GM18519 (cell line): ENCODE measurements around the gene KATNAL1.
A peak's percentile ranks its signal among the peaks of the same experiment; 100 is the strongest.

ENCODE experiments used
- ATAC-seq: cut with Tn5 transposase; IDR thresholded peaks from one replicate; pipeline ENCODE4 v1.9.1; 2021; ENCODE audit warnings: mild to moderate bottlenecking, moderate library complexity; ENCODE audit not compliant: unreplicated experiment, low FRiP score

Gene KATNAL1

DNA sequence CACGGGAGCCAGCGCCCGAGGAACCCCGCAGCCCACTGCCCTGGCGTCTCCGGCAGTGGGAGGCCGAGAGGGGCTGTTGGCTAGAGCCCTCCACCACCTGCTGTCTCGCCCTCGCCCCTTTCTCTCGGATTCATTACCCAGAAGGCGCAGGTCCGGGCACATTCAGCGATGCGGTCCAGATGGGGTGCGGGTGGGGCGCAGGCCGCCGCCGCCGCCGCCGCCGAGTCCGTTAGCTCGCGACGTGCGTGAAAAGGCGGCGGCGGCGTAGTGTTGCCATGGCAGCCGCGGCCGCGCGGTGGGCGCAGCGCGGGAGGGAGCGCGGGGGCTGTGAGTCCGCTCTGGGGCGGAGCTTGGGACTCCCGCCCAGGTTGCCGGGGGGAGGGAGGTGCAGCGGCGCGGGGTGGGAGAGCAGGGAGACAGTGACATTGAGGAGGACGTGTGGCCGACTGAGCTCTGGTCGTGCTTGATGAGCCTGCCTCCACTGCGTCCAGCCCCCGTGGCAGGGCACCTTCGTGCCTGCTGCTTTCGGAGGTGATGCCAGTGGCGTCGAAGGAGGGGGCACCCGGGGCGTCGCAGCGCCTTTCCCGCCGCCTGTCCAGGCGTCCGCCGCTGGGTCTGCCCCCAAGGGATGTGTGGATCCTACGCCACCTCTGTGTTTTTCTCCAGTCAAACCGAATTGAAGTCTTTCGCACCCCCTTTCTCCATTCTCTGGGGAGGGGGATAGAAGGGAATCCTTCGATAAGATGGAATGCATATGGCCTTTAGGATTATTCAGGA lies at the start of gene KATNAL1:
Gene KATNAL1 (minus strand): TSS at position 358 of the 777 bp plus-strand sequence. CDS start 23,774 bp downstream, outside the sequence.
- peak; percentile 41 for ATAC-seq

DNA sequence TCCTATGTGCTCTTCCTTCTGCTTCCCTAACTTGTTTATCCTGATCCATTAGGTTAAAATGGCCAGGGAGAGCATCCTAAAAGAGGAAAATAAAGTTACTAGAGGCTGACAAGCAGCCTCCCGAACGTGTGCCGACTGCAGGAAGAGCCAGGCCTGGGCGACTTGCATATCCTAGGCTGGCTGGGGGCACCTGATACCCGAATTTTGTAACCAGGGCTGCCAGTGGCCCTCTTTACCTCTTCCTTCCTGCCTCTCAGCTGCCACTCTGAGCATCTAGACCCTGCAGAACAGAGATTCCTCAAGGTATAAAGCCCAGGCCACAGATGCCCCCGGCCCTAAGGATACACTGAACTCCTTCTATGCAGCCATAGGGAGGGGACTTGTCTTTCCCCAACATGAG lies 48.5 kb upstream of the KATNAL1 start:
- ATAC-seq: no peak

DNA sequence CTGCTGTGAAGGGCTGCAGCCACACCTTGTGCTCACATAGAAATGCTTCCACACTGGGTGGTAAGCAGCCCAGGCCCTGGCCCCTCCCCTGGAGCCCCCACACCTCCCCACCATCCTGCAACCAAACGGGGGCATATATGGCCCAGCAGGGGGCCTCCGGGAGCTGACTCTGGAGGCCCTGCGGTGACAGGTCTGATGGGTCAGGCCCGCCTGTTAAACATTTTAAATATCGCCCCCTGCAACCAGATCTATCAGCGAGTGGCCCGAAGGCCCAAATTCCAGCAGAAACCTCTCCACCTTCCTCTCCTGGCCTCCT lies 48.0 kb upstream of the KATNAL1 start:
- no peak for ATAC-seq

DNA sequence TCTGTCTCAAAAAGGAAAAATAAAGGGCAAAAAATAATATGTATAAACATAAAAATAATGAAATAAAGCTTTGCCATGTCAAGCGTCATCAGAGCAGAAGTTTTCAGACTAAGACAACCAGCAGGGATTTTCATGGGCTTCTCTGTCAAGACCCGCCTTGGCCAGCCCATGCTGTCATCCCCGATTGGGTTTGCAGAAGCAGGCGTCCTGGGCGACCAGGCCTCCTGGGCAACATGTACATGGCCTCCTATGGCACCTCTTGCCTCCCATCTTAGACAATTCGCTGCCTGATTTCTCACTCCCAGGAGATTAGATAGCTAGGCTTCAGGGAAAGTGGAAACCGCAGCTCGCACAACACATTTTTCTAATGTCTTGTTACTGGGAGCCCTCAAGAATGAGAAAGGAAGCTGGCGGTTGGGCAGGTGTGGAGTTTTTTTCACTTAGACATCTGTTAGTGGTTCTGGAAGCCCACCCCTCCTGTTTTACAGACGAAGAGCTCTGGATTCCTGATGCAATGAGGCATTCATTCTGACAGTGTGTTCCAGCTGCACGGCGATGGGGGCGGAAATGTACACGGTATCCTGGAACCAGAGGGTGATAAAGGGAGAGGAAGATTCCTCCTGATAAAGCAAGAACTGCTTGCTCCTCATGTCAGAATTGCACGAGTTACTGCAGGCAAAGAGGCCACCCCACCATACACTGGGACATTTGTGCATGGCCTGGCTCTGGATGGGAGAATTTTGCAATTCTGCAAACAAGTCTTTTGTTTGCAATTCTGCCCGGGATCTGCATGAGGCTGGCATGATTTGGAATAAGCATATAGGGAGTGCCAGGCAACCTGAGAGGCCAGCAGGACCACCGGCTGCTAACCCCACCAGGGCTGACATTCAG lies 47.4 kb upstream of the KATNAL1 start:
- no peak for ATAC-seq

DNA sequence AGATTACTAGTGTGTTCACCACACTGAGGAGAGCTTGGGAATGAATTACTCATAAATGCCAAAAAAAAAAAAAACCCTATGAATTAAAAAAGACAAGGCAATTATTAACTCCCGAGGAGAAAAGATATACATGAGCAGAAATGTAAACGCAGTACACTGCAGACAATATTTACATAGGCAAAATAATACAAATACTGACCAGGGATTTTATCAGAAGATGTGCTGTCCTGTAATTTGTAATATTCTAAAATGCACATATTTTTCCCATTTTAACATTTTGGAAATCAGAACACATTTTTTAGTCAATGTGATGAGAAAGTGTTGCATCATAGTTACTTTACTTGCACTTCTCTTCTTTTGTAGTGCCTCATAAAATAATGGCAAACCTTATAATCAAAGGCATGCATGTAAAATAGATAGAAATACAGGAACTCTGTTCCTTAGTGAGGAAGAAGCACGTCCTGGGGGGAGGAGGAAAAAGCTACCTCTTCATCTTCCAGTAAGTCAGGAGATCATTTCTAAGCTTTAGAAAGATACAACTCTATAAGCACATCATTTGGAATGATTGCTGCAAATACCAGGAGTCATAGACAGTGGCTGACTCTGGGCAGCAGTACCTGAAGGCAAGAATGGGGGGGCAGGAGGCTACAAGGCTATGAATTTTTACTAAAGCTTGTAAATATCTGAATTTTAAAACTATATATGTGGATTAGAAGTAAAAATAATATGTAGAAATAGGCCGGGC lies 46.3 kb upstream of the KATNAL1 start:
- ATAC-seq: no peak

DNA sequence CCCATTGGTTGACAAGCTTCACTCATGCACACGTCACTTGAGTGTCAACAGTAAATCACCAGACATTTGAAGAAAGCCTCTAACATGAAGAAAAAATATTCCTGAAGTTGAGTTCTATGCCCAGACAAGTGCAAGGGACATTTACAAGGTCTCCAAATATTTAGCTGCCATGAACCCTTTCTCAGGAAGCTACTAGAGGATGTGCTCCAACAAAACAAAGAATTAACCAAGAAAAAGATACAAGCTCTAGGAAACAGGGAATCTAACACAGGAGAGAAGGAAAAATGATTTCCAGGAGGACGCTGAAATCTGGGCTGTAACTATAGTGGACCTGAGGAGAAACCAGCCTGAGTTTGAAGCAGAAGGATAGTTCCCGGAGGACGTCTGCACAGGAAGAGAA lies 45.7 kb upstream of the KATNAL1 start:
- no peak for ATAC-seq

DNA sequence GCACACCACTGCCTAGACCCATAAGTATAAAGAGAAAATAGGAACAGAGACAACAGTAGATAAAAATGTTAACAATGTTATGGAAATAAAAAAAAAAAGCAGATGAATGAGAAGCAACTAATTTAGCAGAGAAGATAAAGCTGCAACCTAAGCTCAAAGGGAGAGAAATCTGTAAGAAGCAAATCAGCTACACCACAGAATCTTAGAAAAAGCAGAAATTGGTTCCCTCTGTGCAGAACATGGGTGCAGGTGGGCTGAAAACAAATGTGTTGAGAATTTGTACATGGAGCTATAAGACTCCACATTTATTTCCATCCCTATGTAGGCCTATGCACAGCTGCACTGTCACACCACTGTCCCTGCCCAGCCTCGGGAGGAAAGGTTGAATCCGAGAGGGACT lies 44.8 kb upstream of the KATNAL1 start:
- ATAC-seq: no peak

DNA sequence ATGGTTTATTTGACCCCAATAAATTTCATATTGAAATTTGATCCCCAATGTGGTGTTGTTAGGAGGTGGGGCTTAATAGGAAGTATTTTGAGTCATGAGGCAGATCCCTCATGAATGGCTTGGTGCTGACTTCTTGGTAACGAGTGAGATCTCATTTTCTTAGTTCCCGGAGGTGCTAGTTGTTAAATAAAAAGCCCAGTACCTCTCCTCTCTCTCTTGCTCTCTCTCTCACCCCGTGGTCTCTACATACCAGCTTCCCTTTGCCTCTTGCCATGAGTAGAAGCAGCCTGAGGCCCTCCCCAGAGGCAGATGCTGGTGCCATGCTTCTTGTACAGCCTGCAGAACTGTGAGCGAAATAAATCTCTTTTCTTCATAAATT lies 39.4 kb upstream of the KATNAL1 start:
- no peak for ATAC-seq

DNA sequence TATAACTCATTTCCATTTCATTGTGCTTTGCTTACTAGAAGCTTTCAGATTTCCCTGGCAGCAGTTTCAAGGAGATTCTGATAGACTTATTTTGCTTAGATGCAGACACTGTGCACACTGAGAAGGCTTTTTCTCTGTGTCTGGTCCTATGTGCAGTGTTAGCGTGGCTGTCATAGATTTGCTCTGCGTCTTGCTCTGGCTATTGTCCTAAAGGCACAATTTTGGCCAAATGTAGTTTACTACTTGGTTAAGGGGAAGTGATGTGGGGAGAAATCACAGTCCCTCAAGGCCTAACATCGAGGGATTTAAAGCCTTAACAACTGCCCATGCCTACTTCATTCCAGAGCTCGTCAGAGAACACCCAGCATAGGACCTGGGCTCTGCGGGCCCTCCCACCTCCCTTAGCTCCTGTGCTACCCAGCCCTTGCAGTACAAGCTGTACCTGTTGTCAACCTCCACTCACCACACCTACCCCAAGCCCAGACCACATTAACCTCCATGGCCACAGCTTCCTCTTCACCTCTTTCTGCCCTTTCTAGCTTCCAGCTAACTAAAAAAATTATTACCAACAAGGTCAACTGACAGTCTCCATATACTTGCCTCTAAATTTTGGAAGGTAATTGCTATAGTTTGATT lies 38.9 kb upstream of the KATNAL1 start:
- ATAC-seq: no peak

DNA sequence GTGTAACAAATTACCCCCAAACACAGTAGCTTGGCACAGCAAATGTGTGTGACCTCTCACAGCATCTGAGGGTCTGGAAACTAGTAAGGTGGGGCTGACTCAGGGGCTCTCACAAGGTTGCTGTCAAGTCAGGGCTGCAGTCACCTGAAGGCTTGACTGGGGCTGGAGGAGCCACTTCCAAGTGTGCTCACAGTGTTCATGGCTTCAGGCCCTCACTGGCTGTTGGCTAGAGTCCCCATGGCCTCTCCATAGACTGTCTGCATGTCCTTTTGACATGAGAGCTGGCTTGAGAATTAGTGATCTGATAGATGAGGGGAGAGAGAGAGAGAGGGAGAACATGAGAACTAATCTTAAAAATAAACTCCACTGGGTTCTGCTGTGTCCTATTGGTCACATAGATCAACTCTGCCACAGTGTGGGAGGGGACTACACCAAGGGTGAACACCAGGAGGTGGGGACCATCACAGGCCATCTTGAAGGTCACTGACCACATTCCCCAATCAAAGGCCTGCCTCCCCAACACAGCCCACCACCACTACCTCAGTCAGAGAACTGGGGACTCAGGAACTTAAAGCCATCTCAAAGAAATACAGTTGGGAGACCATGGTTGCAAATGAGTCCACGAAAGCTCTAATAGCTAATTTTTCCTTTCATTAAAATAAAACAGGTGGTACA lies 38.2 kb upstream of the KATNAL1 start:
- ATAC-seq: no peak

DNA sequence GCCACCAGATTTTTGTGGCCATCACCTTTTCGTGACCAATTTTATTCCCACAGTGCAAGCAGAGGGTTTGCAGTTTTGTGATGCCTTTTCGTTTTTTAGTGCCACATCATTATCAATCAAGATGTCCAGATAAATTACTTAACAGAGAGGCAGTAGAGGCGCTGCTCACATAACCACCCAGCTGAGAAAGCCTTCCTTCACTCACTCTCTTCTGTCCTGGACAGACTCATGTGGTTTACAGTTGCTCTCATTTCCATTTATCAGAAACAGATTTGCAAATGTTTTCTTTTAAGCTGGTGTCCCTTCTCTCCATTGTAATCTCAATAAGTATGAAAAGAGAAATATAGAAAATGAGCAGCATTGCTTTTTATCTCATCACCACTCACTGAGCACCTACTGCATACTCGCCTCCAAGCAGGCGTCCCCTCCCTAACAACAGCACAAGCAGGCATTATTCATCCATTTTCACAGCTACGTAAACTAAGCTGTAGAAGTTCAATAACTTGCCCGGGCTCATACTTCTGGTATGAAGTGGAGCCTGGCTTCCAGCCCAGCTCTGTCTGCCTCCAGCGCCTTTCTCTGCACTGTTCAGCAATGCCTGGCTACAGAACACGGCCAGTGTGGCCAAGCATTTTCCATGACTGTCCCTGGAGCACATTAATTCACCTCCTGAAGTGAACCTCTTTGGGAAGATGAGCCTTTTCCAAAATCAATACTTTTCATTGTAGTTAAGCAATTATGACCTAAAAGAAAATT lies 34.6 kb upstream of the KATNAL1 start:
- no peak for ATAC-seq

DNA sequence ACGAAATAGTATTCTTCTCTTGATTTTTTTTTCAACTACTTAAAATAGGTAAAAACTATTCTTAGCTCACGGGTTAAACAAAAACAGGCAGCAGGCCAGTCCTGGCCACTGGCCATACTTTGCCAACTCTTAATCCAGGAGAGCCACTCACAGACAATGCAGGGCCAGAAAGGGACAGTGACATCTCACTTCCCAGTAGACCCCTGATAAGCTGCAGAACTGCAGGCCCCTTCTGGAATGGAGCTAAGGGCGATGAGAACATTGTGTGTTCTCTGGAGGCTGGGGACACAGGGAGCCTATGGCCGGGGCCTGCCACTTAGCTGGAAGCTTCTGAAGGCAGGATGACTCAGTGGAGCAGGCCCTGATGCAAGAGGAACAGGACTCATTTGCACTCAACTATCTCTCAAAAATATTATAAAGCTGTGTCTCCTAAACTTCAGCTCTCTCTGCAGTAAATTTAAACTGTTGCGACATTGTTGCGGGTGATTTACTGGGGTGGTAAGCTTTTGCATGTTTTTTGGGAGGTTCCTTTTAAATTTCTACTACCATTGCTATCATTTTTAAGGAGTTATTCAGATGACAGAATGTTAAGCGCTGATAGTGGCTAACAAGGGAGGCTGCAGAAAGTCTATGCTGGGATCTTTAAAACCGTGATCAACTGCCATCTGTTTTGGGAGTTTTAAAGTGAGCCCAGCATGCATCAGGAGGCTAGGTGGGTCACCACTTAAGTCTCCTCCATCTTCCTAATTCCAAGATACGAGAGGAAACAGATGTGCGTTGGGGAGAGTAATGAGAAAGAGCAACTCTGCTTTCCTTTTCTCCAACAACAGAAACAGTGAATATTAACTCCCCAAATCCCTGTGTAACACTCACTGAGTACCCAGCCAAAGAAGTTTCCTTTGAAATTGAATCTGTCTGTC lies 33.2 kb upstream of the KATNAL1 start:
- ATAC-seq: no peak

DNA sequence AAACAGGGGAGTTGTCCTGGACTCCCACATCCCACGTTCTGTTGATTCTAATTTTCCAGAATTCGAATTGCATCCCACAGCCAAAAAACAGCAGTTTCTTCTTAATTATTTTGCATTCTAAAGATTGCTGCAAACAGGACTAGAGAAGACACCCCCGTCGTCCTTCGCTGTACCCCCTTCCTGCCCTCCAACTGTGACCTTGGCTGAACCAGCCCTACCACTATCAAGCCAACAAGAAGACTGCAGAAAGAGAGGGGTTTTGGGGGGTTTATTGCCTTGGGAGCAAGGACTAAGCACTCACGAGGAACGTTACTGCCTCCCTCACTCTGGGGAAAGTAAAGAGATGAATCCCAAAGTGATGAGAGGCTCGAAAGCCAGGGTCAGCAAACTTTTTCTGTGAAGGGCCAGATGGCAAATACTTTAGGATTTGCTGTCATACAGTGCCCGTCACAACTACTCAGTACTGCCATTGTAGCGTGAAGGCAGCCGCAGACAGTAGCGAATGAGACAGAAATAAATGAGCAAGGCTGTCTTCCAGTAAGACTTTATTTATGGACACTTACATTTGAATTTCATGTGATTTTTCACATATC lies 32.5 kb upstream of the KATNAL1 start:
- ATAC-seq: no peak

DNA sequence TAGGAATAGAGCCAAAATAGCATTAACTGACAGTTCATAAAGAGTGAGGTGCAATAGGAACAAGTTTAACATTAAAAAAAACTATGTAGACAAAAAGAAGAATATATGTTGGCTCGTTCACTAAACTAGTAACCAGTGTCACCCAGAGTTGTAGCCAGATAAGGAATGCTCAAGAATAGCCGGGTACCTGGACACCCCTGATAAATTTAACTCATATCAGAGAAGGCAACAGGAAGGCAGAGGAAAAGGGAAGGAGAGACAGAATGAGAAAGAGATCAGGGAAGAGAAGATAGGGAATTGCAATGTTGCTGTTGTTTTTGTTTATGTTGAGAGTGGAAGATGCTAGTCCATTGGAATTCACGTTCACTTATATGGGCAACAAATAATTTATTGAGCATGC lies 31.6 kb upstream of the KATNAL1 start:
- no peak for ATAC-seq

DNA sequence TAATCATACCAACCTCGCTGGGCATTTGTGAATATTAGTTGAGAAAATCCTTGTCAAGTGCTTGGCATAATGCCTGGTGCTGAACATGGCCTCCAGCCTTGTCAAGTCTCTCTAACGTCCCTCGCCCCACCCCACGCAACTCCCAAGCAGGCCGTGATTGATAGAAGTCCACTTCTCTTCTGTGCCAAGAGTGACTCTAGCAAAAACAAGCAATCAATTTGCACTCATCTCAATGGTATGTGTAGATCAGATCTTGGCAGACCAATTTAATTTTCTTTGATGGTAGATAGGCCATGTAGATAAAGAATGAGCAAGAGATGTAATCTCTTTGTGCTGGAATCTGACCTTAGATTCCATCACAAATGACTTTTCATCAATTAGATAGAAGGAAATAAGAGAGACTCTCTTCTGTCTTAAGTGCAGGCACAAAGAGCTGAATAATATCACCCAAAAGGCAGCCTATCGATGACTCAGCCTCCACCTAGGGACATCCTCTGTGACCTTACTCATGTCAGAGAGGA lies 31.0 kb upstream of the KATNAL1 start:
- no peak for ATAC-seq

DNA sequence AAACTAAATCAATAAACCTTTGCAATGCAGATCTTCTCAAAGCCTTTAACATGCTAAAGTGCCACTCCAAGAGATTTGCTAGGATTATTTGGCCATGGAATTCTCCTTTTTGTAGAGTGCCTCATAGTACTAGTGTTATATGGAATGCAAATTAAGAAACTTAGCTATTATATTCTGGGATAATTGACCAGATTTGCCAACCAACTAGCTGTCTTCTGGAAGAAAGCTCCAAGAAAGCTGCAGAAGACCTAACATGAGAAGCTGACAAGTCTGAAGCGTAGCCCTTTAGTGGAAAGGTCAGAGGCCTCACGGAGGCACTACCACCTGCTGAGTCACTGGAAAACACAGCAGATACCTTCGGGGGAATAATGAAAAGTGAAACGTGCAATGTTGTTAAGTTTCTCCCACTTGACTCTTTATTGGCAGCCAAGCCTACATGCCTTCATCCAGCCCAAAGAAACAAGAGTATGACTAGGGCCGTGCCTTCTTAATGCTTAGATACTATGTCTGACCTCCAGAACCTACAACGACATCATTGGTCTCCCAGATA lies 29.8 kb upstream of the KATNAL1 start:
- no peak for ATAC-seq

DNA sequence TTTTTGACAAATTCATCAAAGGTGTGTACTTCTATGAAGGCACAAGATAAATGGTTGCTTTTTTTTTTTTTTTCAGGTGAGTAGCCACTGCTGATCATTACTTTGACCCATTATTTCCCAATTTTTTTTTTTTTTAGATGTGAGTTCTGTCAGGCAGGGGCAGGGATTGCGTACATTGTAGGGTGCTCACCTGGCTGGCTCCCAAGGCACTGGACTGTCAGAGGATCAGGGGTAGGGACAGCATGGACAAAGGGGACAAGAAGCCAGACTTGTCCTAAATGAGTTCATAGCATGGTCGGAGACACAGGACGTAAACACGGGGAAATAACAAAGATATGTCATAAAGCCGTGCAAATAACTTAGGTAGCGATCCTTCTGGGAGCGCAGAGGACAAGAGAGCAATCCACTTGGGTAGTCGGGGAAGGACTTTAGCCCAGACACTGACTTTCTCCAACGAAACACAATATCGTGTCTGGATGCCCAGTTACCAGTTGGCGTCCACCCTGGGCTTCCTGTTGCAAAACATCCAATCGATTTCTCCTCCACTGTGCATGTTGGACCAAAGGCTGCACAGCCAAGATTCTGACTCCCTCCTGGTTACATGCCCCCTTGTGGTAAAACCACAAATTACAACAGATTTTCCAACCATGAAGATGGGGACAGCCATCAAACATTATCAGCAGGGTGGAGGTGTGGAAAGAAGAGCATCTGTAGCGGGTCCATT lies 27.5 kb upstream of the KATNAL1 start:
- no peak for ATAC-seq
